ENCODE measurements around the gene FKBP1A.
"Not testable (repeated sequence)": the region's sequence is repeated elsewhere in the genome, so short reads cannot be mapped to it uniquely, and the experiment has no call there.

Gene FKBP1A

GRCh38 chr20:1405801-1406200, 12.9 kb upstream of the FKBP1A start:
- no peak for TF ChIP-seq CTCF (conservative IDR thresholded peaks at IDR 0.05; ENCODE audit: control insufficient read depth, insufficient read depth, low read depth, low read length)
- H3K4me3 ChIP-seq (ENCODE audit: control insufficient read depth, low read depth, low read length), result no peak overlapping the region
- DNase-seq (ENCODE audit: low read depth), result no peak

GRCh38 chr20:1403624-1404023, 10.8 kb upstream of the FKBP1A start:
- H3K4me3 ChIP-seq (ENCODE audit: control insufficient read depth, low read depth, low read length), result no peak overlapping the region
- TF ChIP-seq CTCF (conservative IDR thresholded peaks at IDR 0.05; ENCODE audit: control insufficient read depth, insufficient read depth, low read depth, low read length), result no peak
- no peak for DNase-seq (ENCODE audit: low read depth)

- H3K4me3 ChIP-seq (ENCODE audit: control insufficient read depth, low read depth, low read length), result no peak overlapping the region
- DNase-seq (ENCODE audit: low read depth), result peak; percentile 76
- TF ChIP-seq CTCF (conservative IDR thresholded peaks at IDR 0.05; ENCODE audit: control insufficient read depth, insufficient read depth, low read depth, low read length), result no peak
Measured at GRCh38 chr20:1402149-1402548, 9.3 kb upstream of the FKBP1A start.

GRCh38 chr20:1401451-1401907, 8.6 kb upstream of the FKBP1A start:
- no peak for TF ChIP-seq CTCF (conservative IDR thresholded peaks at IDR 0.05; ENCODE audit: control insufficient read depth, insufficient read depth, low read depth, low read length)
- H3K4me3 ChIP-seq (ENCODE audit: control insufficient read depth, low read depth, low read length), result no peak overlapping the region
- DNase-seq (ENCODE audit: low read depth), result no peak

GRCh38 chr20:1399678-1400366, 7.0 kb upstream of the FKBP1A start:
- peak; percentile 62 for DNase-seq (ENCODE audit: low read depth)
- H3K4me3 ChIP-seq (ENCODE audit: control insufficient read depth, low read depth, low read length), result not testable (repeated sequence)

GRCh38 chr20:1398185-1398584, 5.3 kb upstream of the FKBP1A start:
- DNase-seq (ENCODE audit: low read depth); H3K4me3 ChIP-seq (ENCODE audit: control insufficient read depth, low read depth, low read length): not testable (repeated sequence)

- no peak for DNase-seq (ENCODE audit: low read depth)
- peak; percentile 40 for TF ChIP-seq CTCF (conservative IDR thresholded peaks at IDR 0.05; ENCODE audit: control insufficient read depth, insufficient read depth, low read depth, low read length)
- no peak overlapping the region for H3K4me3 ChIP-seq (ENCODE audit: control insufficient read depth, low read depth, low read length)
Measured at GRCh38 chr20:1397710-1398109, 4.9 kb upstream of the FKBP1A start.

GRCh38 chr20:1396702-1397101, 3.8 kb upstream of the FKBP1A start:
- H3K4me3 ChIP-seq (ENCODE audit: control insufficient read depth, low read depth, low read length), result no peak overlapping the region
- no peak for DNase-seq (ENCODE audit: low read depth)
- TF ChIP-seq CTCF (conservative IDR thresholded peaks at IDR 0.05; ENCODE audit: control insufficient read depth, insufficient read depth, low read depth, low read length), result no peak

All from fibroblast of mammary gland (primary cell).